Esophagus muscularis mucosa (tissue), 3 donors: ENCODE results near the gene ABCA9.

Experiments used
- POLR2A ChIP-seq: fragments of 450-650 bp; IDR thresholded peaks from one replicate; pipeline ENCODE4 v1.6.1; 2017; ENCODE audit warnings: antibody characterized with exemption, moderate library complexity, mild to moderate bottlenecking, low read depth
- TF ChIP-seq, protein P1 (sequence below), 3 experiments: fragments of 200-600 bp in 2 of 3; fragments of 450-650 bp in 1 of 3; sonication (generic) in 2 of 3; IDR thresholded peaks; one replicate each; pipeline ENCODE4 v1.5.1; 2017 to 2019; ENCODE audit warnings: antibody characterized with exemption in 3 of 3, mild to moderate bottlenecking in 2 of 3, moderate library complexity in 1 of 3

GRCh38 chr17:69090365-69090764 is 29.6 kb upstream of the ABCA9 start:
- TF ChIP-seq, protein P1, sequence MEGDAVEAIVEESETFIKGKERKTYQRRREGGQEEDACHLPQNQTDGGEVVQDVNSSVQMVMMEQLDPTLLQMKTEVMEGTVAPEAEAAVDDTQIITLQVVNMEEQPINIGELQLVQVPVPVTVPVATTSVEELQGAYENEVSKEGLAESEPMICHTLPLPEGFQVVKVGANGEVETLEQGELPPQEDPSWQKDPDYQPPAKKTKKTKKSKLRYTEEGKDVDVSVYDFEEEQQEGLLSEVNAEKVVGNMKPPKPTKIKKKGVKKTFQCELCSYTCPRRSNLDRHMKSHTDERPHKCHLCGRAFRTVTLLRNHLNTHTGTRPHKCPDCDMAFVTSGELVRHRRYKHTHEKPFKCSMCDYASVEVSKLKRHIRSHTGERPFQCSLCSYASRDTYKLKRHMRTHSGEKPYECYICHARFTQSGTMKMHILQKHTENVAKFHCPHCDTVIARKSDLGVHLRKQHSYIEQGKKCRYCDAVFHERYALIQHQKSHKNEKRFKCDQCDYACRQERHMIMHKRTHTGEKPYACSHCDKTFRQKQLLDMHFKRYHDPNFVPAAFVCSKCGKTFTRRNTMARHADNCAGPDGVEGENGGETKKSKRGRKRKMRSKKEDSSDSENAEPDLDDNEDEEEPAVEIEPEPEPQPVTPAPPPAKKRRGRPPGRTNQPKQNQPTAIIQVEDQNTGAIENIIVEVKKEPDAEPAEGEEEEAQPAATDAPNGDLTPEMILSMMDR (IDR thresholded peaks at IDR 0.05) = no peak
- no peak for TF ChIP-seq POLR2A
